ENCODE measurements around the gene C2orf68.
A peak's percentile ranks its signal among the peaks of the same experiment; 100 is the strongest.

- no peak for TF ChIP-seq CTCF (IDR thresholded peaks at IDR 0.05)
- TF ChIP-seq POLR2A (IDR thresholded peaks at IDR 0.05), result peak in 2 of 4 donors; percentile 51 to 55
Observed at GRCh38 chr2:85584354-85584856, 27.5 kb downstream of the C2orf68 start, which contains the start of gene VAMP5.
